Mesendoderm (in vitro differentiated cells): Measurements from ENCODE around the gene ADAMTS7.
"Not testable (repeated sequence)": the region's sequence is repeated elsewhere in the genome, so short reads cannot be mapped to it uniquely, and the experiment has no call there.

ENCODE experiments used
- DNase-seq: peaks from one replicate; pipeline ENCODE4 v3.0.0; 2013
- H2AK5ac ChIP-seq: 2 replicates; pipeline ENCODE4 v1.6.1; 2013; ENCODE audit warnings: low read length, inconsistent platforms
- H2BK120ac ChIP-seq: 2 replicates; pipeline ENCODE4 v1.6.1; 2013; ENCODE audit warnings: low read depth, mild to moderate bottlenecking, low read length, moderate library complexity, mixed read lengths
- H2BK15ac ChIP-seq: replicated peaks from 2 replicates; pipeline ENCODE4 v1.6.1; 2013; ENCODE audit warnings: low read depth, mild to moderate bottlenecking, moderate library complexity
- H2BK5ac ChIP-seq: 2 replicates; pipeline ENCODE4 v1.6.1; 2013; ENCODE audit warnings: low read length, inconsistent platforms
- H3K18ac ChIP-seq: 2 replicates; pipeline ENCODE4 v1.6.1; 2013; ENCODE audit warnings: mild to moderate bottlenecking, low read length, mixed read lengths
- H3K23ac ChIP-seq: one replicate; pipeline ENCODE4 v1.6.1; 2013; ENCODE audit warnings: low read length
- H3K27ac ChIP-seq: 2 replicates; pipeline ENCODE4 v1.5.1; 2013; ENCODE audit warnings: low read depth, mild to moderate bottlenecking, inconsistent platforms, low read length, moderate library complexity
- H3K27me3 ChIP-seq: 2 replicates; pipeline ENCODE4 v1.6.1; 2013; ENCODE audit warnings: low read length, control low read depth, mild to moderate bottlenecking, inconsistent platforms; ENCODE audit not compliant: insufficient read depth, poor library complexity
- H3K36me3 ChIP-seq: 2 replicates; pipeline ENCODE4 v1.6.1; 2013; ENCODE audit warnings: low read length, inconsistent platforms; ENCODE audit not compliant: control insufficient read depth, insufficient read depth
- H3K4ac ChIP-seq: one replicate; pipeline ENCODE4 v1.6.1; 2013; ENCODE audit warnings: low read depth, mild to moderate bottlenecking, low read length, moderate library complexity
- H3K4me1 ChIP-seq: 2 replicates; pipeline ENCODE4 v1.6.1; 2013; ENCODE audit warnings: low read depth, low read length, inconsistent platforms; ENCODE audit not compliant: control insufficient read depth
- H3K4me2 ChIP-seq: 2 replicates; pipeline ENCODE4 v1.6.1; 2013; ENCODE audit warnings: low read length
- H3K4me3 ChIP-seq: 2 replicates; pipeline ENCODE4 v1.5.1; 2013; ENCODE audit warnings: mild to moderate bottlenecking, low read length
- H3K56ac ChIP-seq: one replicate; pipeline ENCODE4 v1.6.1; 2013; ENCODE audit warnings: low read length
- H3K79me1 ChIP-seq: 2 replicates; pipeline ENCODE4 v1.6.1; 2013; ENCODE audit warnings: low read length, inconsistent platforms
- H3K79me2 ChIP-seq: 2 replicates; pipeline ENCODE4 v1.6.1; 2013; ENCODE audit warnings: mild to moderate bottlenecking, low read length; ENCODE audit not compliant: control insufficient read depth, insufficient read depth
- H3K9ac ChIP-seq: 2 replicates; pipeline ENCODE4 v1.6.1; 2013; ENCODE audit warnings: low read length, inconsistent platforms
- H4K5ac ChIP-seq: one replicate; pipeline ENCODE4 v1.6.1; 2013; ENCODE audit warnings: low read length
- H4K8ac ChIP-seq: one replicate; pipeline ENCODE4 v1.6.1; 2013; ENCODE audit warnings: low read depth, mild to moderate bottlenecking, control low read depth, low read length, moderate library complexity
- WGBS: extraction: QIAGEN DNeasy Blood & Tissue Kit; methylation state at CpG from one replicate; pipeline ENCODE4 v1.1.7; 2013; ENCODE audit warnings: low lambda C conversion rate, missing lambda C conversion rate; ENCODE audit not compliant: insufficient coverage; ENCODE audit errors: extremely low coverage; 5-methylcytosine and 5-hydroxymethylcytosine counted together

Gene ADAMTS7

GRCh38 chr15:78754637-78755280 is 56.5 kb downstream of the ADAMTS7 start:
- H3K27me3 ChIP-seq, DNase-seq, H3K79me2 ChIP-seq, H3K4me3 ChIP-seq, H2BK5ac ChIP-seq, H3K9ac ChIP-seq, H3K4me1 ChIP-seq, H3K4ac ChIP-seq, H3K27ac ChIP-seq, H3K4me2 ChIP-seq, H3K18ac ChIP-seq, H2BK15ac ChIP-seq, H3K23ac ChIP-seq, H3K36me3 ChIP-seq, H3K56ac ChIP-seq, H4K5ac ChIP-seq, H2BK120ac ChIP-seq, H3K79me1 ChIP-seq, H4K8ac ChIP-seq, H2AK5ac ChIP-seq: not testable (repeated sequence)
- WGBS, result no CpG with 5 or more reads among the region's 14 CpGs

- not testable (repeated sequence) for H3K4me3 ChIP-seq, H3K79me2 ChIP-seq, H3K27me3 ChIP-seq, H3K56ac ChIP-seq, H2BK5ac ChIP-seq, H3K9ac ChIP-seq, H3K18ac ChIP-seq, H3K79me1 ChIP-seq, H3K23ac ChIP-seq, H2BK120ac ChIP-seq, H2BK15ac ChIP-seq, H3K27ac ChIP-seq, H2AK5ac ChIP-seq, H3K36me3 ChIP-seq, H4K8ac ChIP-seq, DNase-seq, H3K4me1 ChIP-seq, H3K4ac ChIP-seq, H3K4me2 ChIP-seq, H4K5ac ChIP-seq
- no CpG with 5 or more reads among the region's 10 CpGs for WGBS
These were observed 57.3 kb downstream of the ADAMTS7 start for GRCh38 chr15:78753751-78754535.

GRCh38 chr15:78753359-78753659 is 58.0 kb downstream of the ADAMTS7 start:
- H3K27me3 ChIP-seq, H3K4ac ChIP-seq, H4K5ac ChIP-seq, H3K79me1 ChIP-seq, H3K23ac ChIP-seq, H3K36me3 ChIP-seq, H3K56ac ChIP-seq, H3K4me2 ChIP-seq, H3K4me1 ChIP-seq, H2BK120ac ChIP-seq, H2AK5ac ChIP-seq, H2BK5ac ChIP-seq, H3K27ac ChIP-seq, H3K79me2 ChIP-seq, DNase-seq, H2BK15ac ChIP-seq, H4K8ac ChIP-seq, H3K4me3 ChIP-seq, H3K9ac ChIP-seq, H3K18ac ChIP-seq: not testable (repeated sequence)
- no CpG with 5 or more reads among the region's 7 CpGs for WGBS

- Histone ChIP-seq H2BK15ac (no peak overlapping the region), H3K4me1 (no peaks in the 10 kb centered on the region), H2BK5ac (no peak overlapping the region), H3K27ac (no peak overlapping the region), H3K36me3 (no peaks in the 10 kb centered on the region), H3K56ac (no peak overlapping the region), H2BK120ac (no peak overlapping the region), H3K9ac (no peak overlapping the region), H3K27me3 (no peaks in the 10 kb centered on the region), H3K4me2 (no peak overlapping the region), H2AK5ac (no peak overlapping the region), H3K79me2 (no peaks in the 10 kb centered on the region), H3K23ac (no peak overlapping the region), H4K5ac (no peak overlapping the region), H3K4ac (no peak overlapping the region), H3K18ac (no peak overlapping the region), H4K8ac (no peak overlapping the region), H3K4me3 (no peak overlapping the region), H3K79me1 (no peaks in the 10 kb centered on the region)
- DNase-seq, result no peak
- no CpG with 5 or more reads among the region's 24 CpGs for WGBS
These were observed 58.5 kb downstream of the ADAMTS7 start for GRCh38 chr15:78752492-78753358.

GRCh38 chr15:78751602-78751979 is 59.7 kb downstream of the ADAMTS7 start:
- H3K9ac ChIP-seq, result no peak overlapping the region
- no peaks in the 10 kb centered on the region for H3K79me2 ChIP-seq
- WGBS, result no CpG with 5 or more reads among the region's 13 CpGs
- H3K56ac ChIP-seq, result no peak overlapping the region
- H3K4me1 ChIP-seq, result no peaks in the 10 kb centered on the region
- no peaks in the 10 kb centered on the region for H3K27me3 ChIP-seq
- H2BK5ac ChIP-seq, result no peak overlapping the region
- no peak overlapping the region for H4K8ac ChIP-seq
- no peak overlapping the region for H3K4me3 ChIP-seq
- H2AK5ac ChIP-seq, result no peak overlapping the region
- no peak overlapping the region for H3K23ac ChIP-seq
- H2BK120ac ChIP-seq, result no peak overlapping the region
- no peak overlapping the region for H2BK15ac ChIP-seq
- no peak overlapping the region for H3K27ac ChIP-seq
- H3K79me1 ChIP-seq, result no peaks in the 10 kb centered on the region
- no peak overlapping the region for H4K5ac ChIP-seq
- DNase-seq, result no peak
- H3K4me2 ChIP-seq, result no peak overlapping the region
- H3K36me3 ChIP-seq, result no peaks in the 10 kb centered on the region
- H3K4ac ChIP-seq, result no peak overlapping the region
- no peak overlapping the region for H3K18ac ChIP-seq
